PFSK-1 (cell line): ENCODE data around the gene CTBP1.
A peak's percentile ranks its signal among the peaks of the same experiment; 100 is the strongest.

Experiments used
- FOXP2 ChIP-seq: optimal IDR thresholded peaks from 2 replicates; pipeline ENCODE3; 2011; ENCODE audit warnings: borderline replicate concordance, control low read depth, inconsistent platforms; ENCODE audit not compliant: insufficient read depth; ENCODE audit errors: extremely low read length, extremely low read depth
- POLR2AphosphoS5 ChIP-seq: IDR thresholded peaks from 2 replicates; pipeline ENCODE4 v1.6.1; 2012; ENCODE audit warnings: low read depth, mild to moderate bottlenecking, control low read depth, low read length, moderate library complexity
- REST ChIP-seq, 2 experiments: IDR thresholded peaks; 2 replicates each; pipeline versions ENCODE4 v1.6.1 to v1.8.0; 2011 to 2012; ENCODE audit warnings: low read depth in 2 of 2, low read length in 2 of 2, control low read depth in 1 of 2, inconsistent platforms in 1 of 2, mild to moderate bottlenecking in 1 of 2, moderate library complexity in 1 of 2; ENCODE audit not compliant: insufficient read depth in 1 of 2
- SIN3A ChIP-seq: IDR thresholded peaks from 2 replicates; pipeline ENCODE4 v1.6.1; 2012; ENCODE audit warnings: mild to moderate bottlenecking, low read length, moderate library complexity, borderline replicate concordance; ENCODE audit not compliant: insufficient read depth
- TAF1 ChIP-seq: IDR thresholded peaks from 2 replicates; pipeline ENCODE4 v1.6.1; 2012; ENCODE audit warnings: low read length, control low read depth, borderline replicate concordance; ENCODE audit not compliant: insufficient read depth

Gene CTBP1

GRCh38 chr4:1178300-1179088, 70.4 kb downstream of the CTBP1 start:
- TF ChIP-seq FOXP2 (no peak), TAF1 (no peak), POLR2AphosphoS5 (no peak), REST (IDR thresholded peaks at IDR 0.05; ENCODE audit: insufficient read depth in 1 of 2, low read depth in 2 of 2, low read length in 2 of 2) (no peak), SIN3A (no peak)

GRCh38 chr4:1177274-1178141, 71.4 kb downstream of the CTBP1 start:
- TF ChIP-seq TAF1: no peak
- no peak for TF ChIP-seq POLR2AphosphoS5
- TF ChIP-seq SIN3A: no peak
- TF ChIP-seq FOXP2: no peak
- no peak for TF ChIP-seq REST (IDR thresholded peaks at IDR 0.05; ENCODE audit: insufficient read depth in 1 of 2, low read depth in 2 of 2, low read length in 2 of 2)

DNA sequence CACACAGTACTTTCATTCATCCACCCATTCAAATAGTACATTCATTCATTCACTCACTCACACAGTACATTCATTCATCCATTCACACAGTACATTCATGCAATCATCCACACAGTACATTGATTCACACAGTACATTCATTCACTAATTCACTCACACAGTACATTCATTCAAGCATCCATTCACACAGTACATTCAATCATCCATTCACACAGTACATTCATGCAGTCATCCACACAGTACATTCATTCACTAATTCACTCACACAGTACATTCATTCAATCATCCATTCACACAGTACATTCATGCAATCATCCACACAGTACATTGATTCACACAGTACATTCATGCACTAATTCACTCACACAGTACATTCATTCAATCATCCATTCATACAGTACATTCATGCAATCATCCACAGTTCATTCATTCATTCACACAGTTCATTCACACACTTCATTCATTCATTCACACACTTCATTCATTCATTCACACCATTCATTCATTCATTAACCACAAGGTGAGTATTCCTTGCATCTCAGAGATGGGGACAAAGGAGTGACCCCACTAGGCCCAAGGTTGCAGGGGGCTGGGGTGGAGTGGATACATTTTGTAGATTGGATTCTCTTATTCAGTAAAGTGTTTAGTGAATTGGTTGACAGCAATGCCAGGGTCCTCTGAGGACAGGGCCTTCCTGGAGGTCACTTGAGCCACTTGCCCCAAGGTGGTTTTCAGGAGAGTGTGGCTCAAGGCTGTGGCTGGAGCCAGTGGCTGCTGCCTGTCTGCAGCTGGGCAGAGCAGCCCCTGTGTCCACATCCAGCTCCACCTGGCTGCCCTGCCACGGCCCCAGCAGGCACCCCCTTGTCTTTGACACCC, 72.3 kb downstream of the CTBP1 start:
- TF ChIP-seq REST (IDR thresholded peaks at IDR 0.05; ENCODE audit: insufficient read depth in 1 of 2, low read depth in 2 of 2, low read length in 2 of 2): no peak
- TF ChIP-seq FOXP2: no peak
- TF ChIP-seq TAF1: no peak
- 0 out of 2 replicates have a peak, but pooled peaks have one; percentile 29 for TF ChIP-seq POLR2AphosphoS5
- no peak for TF ChIP-seq SIN3A

DNA sequence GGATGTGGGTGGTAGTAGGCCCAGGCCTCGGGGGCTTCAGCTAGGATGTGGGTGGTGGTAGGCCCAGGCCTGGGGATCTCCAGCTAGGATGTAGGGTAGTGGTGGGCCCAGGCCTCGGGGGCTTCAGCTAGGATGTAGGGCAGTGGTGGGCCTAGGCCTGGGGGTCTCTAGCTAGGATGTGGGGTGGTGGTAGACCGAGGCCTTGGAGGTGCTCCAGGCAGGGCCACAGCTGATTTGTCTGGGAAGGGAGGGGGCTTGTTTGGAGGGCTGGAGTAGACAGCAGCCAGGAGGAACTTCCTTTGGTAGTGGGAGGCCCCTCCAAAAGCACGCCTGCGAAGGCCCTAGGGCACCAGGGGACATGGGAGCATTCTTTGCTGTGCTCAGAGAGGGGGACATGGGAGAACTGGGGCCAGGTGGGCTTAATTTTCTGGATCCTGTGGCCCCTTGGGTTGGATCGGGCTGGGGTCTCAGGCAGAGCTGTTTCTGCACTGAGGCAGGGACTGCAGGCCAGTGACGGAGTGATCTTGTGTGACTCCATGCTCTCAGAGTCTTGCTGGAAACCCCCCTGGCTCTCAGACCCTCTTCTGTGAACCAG, 73.2 kb downstream of the CTBP1 start:
- TF ChIP-seq FOXP2 (no peak), SIN3A (no peak), REST (IDR thresholded peaks at IDR 0.05; ENCODE audit: insufficient read depth in 1 of 2, low read depth in 2 of 2, low read length in 2 of 2) (no peak), TAF1 (no peak), POLR2AphosphoS5 (no peak)
